Neuronal stem cell (in vitro differentiated cells): ENCODE data around the gene GRIFIN.

Source experiments
- DNase-seq: peaks from one replicate; pipeline ENCODE4 v3.0.0-alpha.2; 2013; ENCODE audit warnings: low spot score
- H2AFZ ChIP-seq: one replicate; pipeline ENCODE4 v1.6.1; 2013; ENCODE audit warnings: mild to moderate bottlenecking, low read length, inconsistent platforms
- H2AK5ac ChIP-seq: 2 replicates; pipeline ENCODE4 v1.6.1; 2013; ENCODE audit warnings: low read depth, mild to moderate bottlenecking, inconsistent platforms, low read length, moderate library complexity, mixed read lengths
- H2BK120ac ChIP-seq: 2 replicates; pipeline ENCODE4 v1.6.1; 2013; ENCODE audit warnings: low read depth, mild to moderate bottlenecking, inconsistent platforms, low read length, moderate library complexity, mixed read lengths
- H2BK12ac ChIP-seq: one replicate; pipeline ENCODE4 v1.6.1; 2013; ENCODE audit warnings: low read length, inconsistent platforms
- H2BK15ac ChIP-seq: 2 replicates; pipeline ENCODE4 v1.6.1; 2013; ENCODE audit warnings: mild to moderate bottlenecking, low read length, inconsistent platforms, mixed read lengths
- H2BK5ac ChIP-seq: one replicate; pipeline ENCODE4 v1.6.1; 2013; ENCODE audit warnings: inconsistent platforms, mild to moderate bottlenecking, low read length, moderate library complexity
- H3K14ac ChIP-seq: one replicate; pipeline ENCODE4 v1.6.1; 2013; ENCODE audit warnings: low read length, inconsistent platforms
- H3K18ac ChIP-seq: 2 replicates; pipeline ENCODE4 v1.6.1; 2013; ENCODE audit warnings: low read length, inconsistent platforms
- H3K23ac ChIP-seq: 2 replicates; pipeline ENCODE4 v1.6.1; 2013; ENCODE audit warnings: low read depth, mild to moderate bottlenecking, mixed read lengths, low read length, inconsistent platforms; ENCODE audit not compliant: poor library complexity
- H3K27ac ChIP-seq: replicated peaks from 3 replicates; pipeline ENCODE4 v1.5.1; 2013; ENCODE audit warnings: low read length, inconsistent platforms
- H3K27me3 ChIP-seq, 3 experiments: 2 replicates each; pipeline ENCODE4 v1.6.1; 2013; ENCODE audit warnings: low read length in 3 of 3, mild to moderate bottlenecking in 2 of 3, inconsistent platforms in 1 of 3, low read depth in 1 of 3, mixed read lengths in 1 of 3, moderate library complexity in 1 of 3; ENCODE audit not compliant: control insufficient read depth in 3 of 3, insufficient read depth in 3 of 3
- H3K36me3 ChIP-seq, 2 donors: replicated peaks in 1 of 2; 2 replicates each; pipeline ENCODE4 v1.6.1; 2013; ENCODE audit warnings: low read length in 2 of 2; ENCODE audit not compliant: control insufficient read depth in 2 of 2, insufficient read depth in 2 of 2
- H3K4ac ChIP-seq: 2 replicates; pipeline ENCODE4 v1.6.1; 2013; ENCODE audit warnings: inconsistent platforms, mild to moderate bottlenecking, low read length, moderate library complexity
- H3K4me1 ChIP-seq, 2 donors: 1 replicate in 1 of 2; 2 replicates in 1 of 2; pipeline ENCODE4 v1.6.1; 2013; ENCODE audit warnings: low read length in 2 of 2, low read depth in 1 of 2; ENCODE audit not compliant: control insufficient read depth in 2 of 2, insufficient read depth in 1 of 2
- H3K4me2 ChIP-seq: one replicate; pipeline ENCODE4 v1.6.1; 2013; ENCODE audit warnings: mild to moderate bottlenecking, low read length, inconsistent platforms; ENCODE audit not compliant: insufficient read depth, poor library complexity, severe bottlenecking
- H3K4me3 ChIP-seq, 2 donors: 2 replicates each; pipeline ENCODE4 v1.5.1; 2013; ENCODE audit warnings: low read length in 2 of 2, mild to moderate bottlenecking in 2 of 2, inconsistent platforms in 1 of 2, moderate library complexity in 1 of 2
- H3K79me1 ChIP-seq: one replicate; pipeline ENCODE4 v1.6.1; 2013; ENCODE audit warnings: low read depth, mild to moderate bottlenecking, inconsistent platforms, low read length, moderate library complexity
- H3K9ac ChIP-seq: one replicate; pipeline ENCODE4 v1.6.1; 2013; ENCODE audit warnings: mild to moderate bottlenecking, low read depth, low read length, inconsistent platforms; ENCODE audit not compliant: poor library complexity
- H3K9me3 ChIP-seq, 2 donors: replicated peaks in 1 of 2; 2 replicates each; pipeline versions ENCODE3 to v1.6.1; 2013; ENCODE audit warnings: low read length in 2 of 2, mild to moderate bottlenecking in 2 of 2, inconsistent platforms in 1 of 2, low read depth in 1 of 2, mixed read lengths in 1 of 2, moderate library complexity in 1 of 2; ENCODE audit not compliant: control insufficient read depth in 2 of 2, insufficient read depth in 1 of 2
- H4K8ac ChIP-seq: one replicate; pipeline ENCODE4 v1.6.1; 2013; ENCODE audit warnings: low read depth, mild to moderate bottlenecking, inconsistent platforms, low read length, moderate library complexity
- H4K91ac ChIP-seq: one replicate; pipeline ENCODE4 v1.6.1; 2013; ENCODE audit warnings: low read length, low read depth, mild to moderate bottlenecking, inconsistent platforms; ENCODE audit not compliant: poor library complexity
- WGBS, 2 donors: extraction: QIAGEN DNeasy Blood & Tissue Kit; methylation state at CpG; one replicate each; pipeline ENCODE4 v1.1.7; 2013; ENCODE audit warnings: missing lambda C conversion rate in 2 of 2, mixed read lengths in 1 of 2; ENCODE audit not compliant: insufficient read length in 2 of 2, insufficient replicate concordance in 1 of 2; ENCODE audit errors: extremely low coverage in 2 of 2; 5-methylcytosine and 5-hydroxymethylcytosine counted together

GRIFIN gene

GRCh38 chr7:2474813-2475677, 1.2 kb downstream of the GRIFIN start:
- H2AK5ac ChIP-seq: peak overlapping the region; percentile 99
- H3K27ac ChIP-seq: no peak overlapping the region
- no peak overlapping the region for H3K9ac ChIP-seq
- no peaks in the 10 kb centered on the region for H3K27me3 ChIP-seq
- H3K4me3 ChIP-seq: no peak overlapping the region
- peak overlapping the region; percentile 91 for H2BK12ac ChIP-seq
- H3K9me3 ChIP-seq: no peaks in the 10 kb centered on the region
- no peaks in the 10 kb centered on the region for H3K36me3 ChIP-seq
- no peak for DNase-seq
- no peaks in the 10 kb centered on the region for H3K79me1 ChIP-seq
- no peak overlapping the region for H2AFZ ChIP-seq
- WGBS, 2 donors: no CpG with 5 or more reads among the region's 28 CpGs
- no peak overlapping the region for H3K4me2 ChIP-seq
- peak overlapping the region; percentile 90 for H3K18ac ChIP-seq
- H2BK5ac ChIP-seq: peak overlapping the region; percentile 60
- H4K8ac ChIP-seq: no peak overlapping the region
- peak overlapping the region; percentile 79 for H2BK15ac ChIP-seq
- H3K4me1 ChIP-seq: peaks cover 35 to 47% of the 10 kb centered on the region in 2 donors
- no peak overlapping the region for H3K14ac ChIP-seq
- H3K4ac ChIP-seq: peak overlapping the region; percentile 57
- H4K91ac ChIP-seq: peak overlapping the region; percentile 77
- peak overlapping the region; percentile 99 for H2BK120ac ChIP-seq
- peak overlapping the region; percentile 68 for H3K23ac ChIP-seq

DNA sequence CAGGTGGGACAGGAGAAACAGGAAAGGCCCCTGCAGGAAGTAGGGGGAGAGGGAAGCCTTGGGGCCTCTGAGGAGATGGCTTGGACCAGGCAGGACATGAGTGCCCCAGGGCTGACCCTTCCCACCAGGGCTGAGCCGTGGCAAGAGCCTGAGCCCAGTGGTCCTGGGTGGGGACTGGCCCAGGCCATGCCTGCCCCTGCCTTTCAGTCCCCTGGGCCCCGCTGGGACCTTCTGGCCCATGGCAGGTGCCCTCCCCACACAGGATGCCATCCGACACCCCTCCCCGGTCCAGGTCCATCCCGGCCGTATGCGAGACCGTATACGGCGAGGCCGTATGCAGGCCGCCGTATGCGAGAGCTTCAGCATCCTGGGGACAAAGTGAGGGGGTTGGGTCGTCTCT, 2.0 kb downstream of the GRIFIN start:
- H2BK5ac ChIP-seq: peak overlapping the region; percentile 42
- peak overlapping the region; percentile 99 for H2AK5ac ChIP-seq
- H4K8ac ChIP-seq: peak overlapping the region; percentile 29
- no peak overlapping the region for H3K4me3 ChIP-seq
- H3K23ac ChIP-seq: peak overlapping the region; percentile 32
- peak overlapping the region; percentile 99 for H2BK120ac ChIP-seq
- H3K4ac ChIP-seq: peak overlapping the region; percentile 77
- WGBS, 2 donors: no CpG with 5 or more reads among the region's 15 CpGs
- no peak for DNase-seq
- peak overlapping the region; percentile 79 for H2BK15ac ChIP-seq
- H3K79me1 ChIP-seq: no peaks in the 10 kb centered on the region
- H2AFZ ChIP-seq: no peak overlapping the region
- no peak overlapping the region for H3K14ac ChIP-seq
- no peak overlapping the region for H3K27ac ChIP-seq
- H2BK12ac ChIP-seq: peak overlapping the region; percentile 91
- peaks cover 34 to 49% of the 10 kb centered on the region in 2 donors for H3K4me1 ChIP-seq
- H3K36me3 ChIP-seq: no peaks in the 10 kb centered on the region
- H3K4me2 ChIP-seq: no peak overlapping the region
- H3K27me3 ChIP-seq: no peaks in the 10 kb centered on the region
- H3K18ac ChIP-seq: peak overlapping the region; percentile 90
- no peak overlapping the region for H4K91ac ChIP-seq
- H3K9ac ChIP-seq: no peak overlapping the region
- no peaks in the 10 kb centered on the region for H3K9me3 ChIP-seq

- H2AK5ac ChIP-seq: peak overlapping the region; percentile 99
- peak overlapping the region; percentile 79 for H2BK15ac ChIP-seq
- no peak overlapping the region for H3K14ac ChIP-seq
- no peaks in the 10 kb centered on the region for H3K27me3 ChIP-seq
- no peak overlapping the region for H3K4me3 ChIP-seq
- H3K79me1 ChIP-seq: no peaks in the 10 kb centered on the region
- peak overlapping the region; percentile 42 for H2BK5ac ChIP-seq
- DNase-seq: no peak
- H2BK120ac ChIP-seq: no peak overlapping the region
- no peak overlapping the region for H3K27ac ChIP-seq
- no peak overlapping the region for H2AFZ ChIP-seq
- H3K18ac ChIP-seq: peak overlapping the region; percentile 90
- H3K4me1 ChIP-seq: peaks cover 34 to 47% of the 10 kb centered on the region in 2 donors
- H3K9me3 ChIP-seq: no peaks in the 10 kb centered on the region
- no peak overlapping the region for H3K9ac ChIP-seq
- H3K4ac ChIP-seq: peak overlapping the region; percentile 77
- H4K8ac ChIP-seq: no peak overlapping the region
- H3K36me3 ChIP-seq: no peaks in the 10 kb centered on the region
- no peak overlapping the region for H4K91ac ChIP-seq
- H3K23ac ChIP-seq: peak overlapping the region; percentile 32
- H2BK12ac ChIP-seq: peak overlapping the region; percentile 91
- H3K4me2 ChIP-seq: no peak overlapping the region
- 100% methylated on average over 1 to 2 of the region's 12 CpGs for WGBS, 2 donors
Observed at GRCh38 chr7:2473496-2474180, 2.6 kb downstream of the GRIFIN start.

DNA sequence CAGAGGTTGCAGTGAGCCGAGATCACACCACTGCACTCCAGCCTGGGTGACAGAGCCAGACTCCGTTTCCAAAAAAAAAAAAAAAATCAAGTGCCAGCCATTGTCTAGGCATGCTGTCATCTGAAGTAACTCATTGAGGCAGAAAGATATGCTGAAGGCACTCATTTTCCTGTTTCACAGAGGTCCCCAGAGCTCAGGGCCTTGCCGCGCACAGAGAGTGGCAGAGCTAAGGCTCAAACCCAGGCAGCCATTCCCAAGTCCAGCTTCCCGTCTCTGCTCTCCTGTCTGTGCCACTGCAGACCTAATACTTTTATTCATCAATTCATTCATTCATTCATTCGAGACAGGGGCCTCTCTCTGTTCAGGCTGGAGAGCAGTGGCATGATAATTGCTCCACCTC, 3.5 kb downstream of the GRIFIN start:
- Histone ChIP-seq H3K4ac (no peak overlapping the region), H3K36me3 (no peaks in the 10 kb centered on the region), H3K23ac (no peak overlapping the region), H3K9me3 (no peaks in the 10 kb centered on the region), H4K91ac (no peak overlapping the region), H3K27me3 (no peaks in the 10 kb centered on the region), H2AFZ (no peak overlapping the region), H3K4me1 (peaks cover 29 to 38% of the 10 kb centered on the region in 2 donors), H3K27ac (no peak overlapping the region), H2BK12ac (no peak overlapping the region), H4K8ac (no peak overlapping the region), H3K9ac (no peak overlapping the region), H3K14ac (peak overlapping the region; percentile 32), H2BK120ac (no peak overlapping the region), H3K79me1 (no peaks in the 10 kb centered on the region), H3K18ac (peak overlapping the region; percentile 89), H2BK15ac (no peak overlapping the region), H2BK5ac (no peak overlapping the region), H2AK5ac (no peak overlapping the region), H3K4me2 (no peak overlapping the region), H3K4me3 (no peak overlapping the region)
- WGBS, 2 donors: no CpG with 5 or more reads among the region's 6 CpGs
- DNase-seq: no peak
